Keratinocyte (primary cell): ENCODE measurements around the gene DNAI7. TPM values are rescaled to one million over a fixed set of nuclear protein-coding genes. Genes with fewer than 3 reads are reported as not detected.

Experiments used
- DNase-seq: peaks from one replicate; pipeline ENCODE4 v3.0.0-alpha.2; 2011; ENCODE audit warnings: low read depth, missing footprints, low spot score
- FAIRE-seq: peaks from 2 replicates; lab custom pipeline; 2011; peaks lifted over from hg19 to GRCh38; lab: Jason Lieb, UNC
- H2AFZ ChIP-seq: 2 replicates; pipeline ENCODE4 v1.6.0; 2012; ENCODE audit warnings: low read length, control low read depth, inconsistent platforms; ENCODE audit not compliant: control insufficient read depth
- H3K27ac ChIP-seq: 2 replicates; pipeline ENCODE4 v1.5.1; 2011; ENCODE audit warnings: low read length; ENCODE audit not compliant: control insufficient read depth, insufficient read depth
- H3K27me3 ChIP-seq: 3 replicates; pipeline ENCODE4 v1.6.0; 2011; ENCODE audit warnings: low read length; ENCODE audit not compliant: control insufficient read depth, insufficient read depth; ENCODE audit errors: extremely low read depth
- H3K36me3 ChIP-seq, 2 experiments: 2 replicates in 1 of 2; 3 replicates in 1 of 2; pipeline ENCODE4 v1.5.1; 2011; ENCODE audit warnings: low read length in 2 of 2, mild to moderate bottlenecking in 1 of 2; ENCODE audit not compliant: control insufficient read depth in 2 of 2, insufficient read depth in 2 of 2; ENCODE audit errors: extremely low read depth in 1 of 2
- H3K4me1 ChIP-seq: 3 replicates; pipeline ENCODE4 v1.5.1; 2011; ENCODE audit warnings: low read length; ENCODE audit not compliant: control insufficient read depth, insufficient read depth; ENCODE audit errors: extremely low read depth
- H3K4me2 ChIP-seq: 3 replicates; pipeline ENCODE4 v1.6.0; 2011; ENCODE audit warnings: low read depth, low read length; ENCODE audit not compliant: control insufficient read depth, insufficient read depth; ENCODE audit errors: extremely low read depth
- H3K4me3 ChIP-seq, 3 experiments: fragments of 200-600 bp in 1 of 3; sonication (generic) in 1 of 3; 2 replicates in 2 of 3; 3 replicates in 1 of 3; pipeline ENCODE4 v1.5.1; 2011 to 2016; ENCODE audit warnings: low read length in 3 of 3, mild to moderate bottlenecking in 3 of 3, control low read depth in 2 of 3, inconsistent platforms in 1 of 3, low read depth in 1 of 3, mixed read lengths in 1 of 3, mixed run types in 1 of 3, moderate library complexity in 1 of 3; ENCODE audit not compliant: control insufficient read depth in 2 of 3, insufficient read depth in 2 of 3; ENCODE audit errors: extremely low read depth in 1 of 3
- H3K79me2 ChIP-seq: 2 replicates; pipeline ENCODE4 v1.6.0; 2012; ENCODE audit warnings: low read length; ENCODE audit not compliant: control insufficient read depth, insufficient read depth
- H3K9ac ChIP-seq: 3 replicates; pipeline ENCODE4 v1.6.0; 2011; ENCODE audit warnings: low read length; ENCODE audit not compliant: control insufficient read depth, insufficient read depth; ENCODE audit errors: extremely low read depth
- H3K9me1 ChIP-seq: 3 replicates; pipeline ENCODE4 v1.6.0; 2011; ENCODE audit warnings: low read length; ENCODE audit not compliant: control insufficient read depth, insufficient read depth; ENCODE audit errors: extremely low read depth
- H3K9me3 ChIP-seq: 2 replicates; pipeline ENCODE4 v1.5.1; 2012; ENCODE audit warnings: low read depth, low read length; ENCODE audit not compliant: control insufficient read depth
- H4K20me1 ChIP-seq: 3 replicates; pipeline ENCODE4 v1.6.0; 2011; ENCODE audit warnings: low read length; ENCODE audit not compliant: control insufficient read depth, insufficient read depth; ENCODE audit errors: extremely low read depth
- EZH2 ChIP-seq: IDR thresholded peaks from one replicate; pipeline ENCODE4 v1.6.1; 2012; ENCODE audit warnings: inconsistent platforms, mild to moderate bottlenecking, low read length, moderate library complexity
- dilution Hi-C: fragments of 300-500 bp; cut with MboI; formaldehyde crosslinking; loops from one replicate; pipeline ENCODE4 v1.7.0; 2020; ENCODE audit warnings: low sequenced_read_pairs; ENCODE audit not compliant: extremely low pct_ligation_motif_present
- polyA plus RNA-seq, 5 experiments: library from polyadenylated mRNA; depleted of rRNA in 3 of 5; stranded (reverse) in 3 of 5; stranded (forward) in 1 of 5; unstranded in 1 of 5; fragments of >200 nt; gene quantifications; 1 replicate in 1 of 5; 2 replicates in 3 of 5; 3 replicates in 1 of 5; pipeline versions ENCODE4 v1.2.1 to v1.2.3, GENCODE V29; 2011 to 2012; ENCODE audit warnings: missing spikeins in 2 of 5, low read depth in 1 of 5, low replicate concordance in 1 of 5
- TF ChIP-seq, protein P1 (sequence below), 3 experiments: IDR thresholded peaks in 1 of 3; conservative IDR thresholded peaks in 1 of 3; optimal IDR thresholded peaks in 1 of 3; 2 replicates in 2 of 3; 3 replicates in 1 of 3; pipeline versions ENCODE3 to v1.5.1; 2011; ENCODE audit warnings: low read length in 3 of 3, mild to moderate bottlenecking in 3 of 3, moderate library complexity in 2 of 3, control low read depth in 1 of 3, inconsistent platforms in 1 of 3; ENCODE audit not compliant: insufficient read depth in 2 of 3; ENCODE audit errors: extremely low read depth in 1 of 3

Gene DNAI7
- polyA plus RNA-seq, 1 donor (not counting 4 experiments of a cell fraction or from before 2014, with no cell fraction given) = 0.10 TPM

GRCh38 chr12:25069224-25069623, 125.7 kb downstream of the DNAI7 start:
- no peaks in the 10 kb centered on the region for H3K36me3 ChIP-seq
- H3K4me1 ChIP-seq = no peaks in the 10 kb centered on the region
- no peak overlapping the region for H3K9ac ChIP-seq
- no peaks in the 10 kb centered on the region for H3K9me1 ChIP-seq
- H3K4me3 ChIP-seq = no peak overlapping the region
- H3K79me2 ChIP-seq = no peaks in the 10 kb centered on the region
- H2AFZ ChIP-seq = no peak overlapping the region
- FAIRE-seq (no peak), DNase-seq (no peak)
- no peak overlapping the region for H3K4me2 ChIP-seq
- TF ChIP-seq EZH2 = no peak
- TF ChIP-seq, protein P1, sequence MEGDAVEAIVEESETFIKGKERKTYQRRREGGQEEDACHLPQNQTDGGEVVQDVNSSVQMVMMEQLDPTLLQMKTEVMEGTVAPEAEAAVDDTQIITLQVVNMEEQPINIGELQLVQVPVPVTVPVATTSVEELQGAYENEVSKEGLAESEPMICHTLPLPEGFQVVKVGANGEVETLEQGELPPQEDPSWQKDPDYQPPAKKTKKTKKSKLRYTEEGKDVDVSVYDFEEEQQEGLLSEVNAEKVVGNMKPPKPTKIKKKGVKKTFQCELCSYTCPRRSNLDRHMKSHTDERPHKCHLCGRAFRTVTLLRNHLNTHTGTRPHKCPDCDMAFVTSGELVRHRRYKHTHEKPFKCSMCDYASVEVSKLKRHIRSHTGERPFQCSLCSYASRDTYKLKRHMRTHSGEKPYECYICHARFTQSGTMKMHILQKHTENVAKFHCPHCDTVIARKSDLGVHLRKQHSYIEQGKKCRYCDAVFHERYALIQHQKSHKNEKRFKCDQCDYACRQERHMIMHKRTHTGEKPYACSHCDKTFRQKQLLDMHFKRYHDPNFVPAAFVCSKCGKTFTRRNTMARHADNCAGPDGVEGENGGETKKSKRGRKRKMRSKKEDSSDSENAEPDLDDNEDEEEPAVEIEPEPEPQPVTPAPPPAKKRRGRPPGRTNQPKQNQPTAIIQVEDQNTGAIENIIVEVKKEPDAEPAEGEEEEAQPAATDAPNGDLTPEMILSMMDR (optimal IDR thresholded peaks at IDR 0.05 in 1 of 3, IDR thresholded peaks at IDR 0.05 in 1 of 3, conservative IDR thresholded peaks at IDR 0.05 in 1 of 3; ENCODE audit: extremely low read depth in 1 of 3, insufficient read depth in 2 of 3, low read length in 3 of 3) = no peak
- no peak overlapping the region for H3K27ac ChIP-seq
- H3K27me3 ChIP-seq = no peaks in the 10 kb centered on the region
- no peaks in the 10 kb centered on the region for H3K9me3 ChIP-seq
- dilution Hi-C loops = no loop called here
- H4K20me1 ChIP-seq = no peaks in the 10 kb centered on the region

DNA sequence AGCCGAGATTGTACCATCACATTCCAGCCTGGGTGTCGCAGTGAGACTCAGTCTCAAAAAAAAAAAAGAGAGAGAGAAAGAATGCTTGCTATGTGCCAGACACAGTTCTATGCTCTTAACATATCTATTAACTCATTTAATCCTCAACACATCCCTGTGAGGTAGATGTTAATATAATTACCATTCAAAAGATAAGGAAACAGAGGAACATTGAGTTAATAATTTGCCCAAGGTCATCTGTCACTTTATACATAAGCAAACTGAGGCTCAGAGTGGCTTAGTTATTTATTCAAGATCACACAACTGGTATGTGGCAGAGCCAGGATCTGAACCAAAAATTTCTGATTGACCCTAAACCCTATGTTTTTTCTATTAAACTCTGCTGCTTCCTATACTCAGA, 129.9 kb downstream of the DNAI7 start:
- Histone ChIP-seq H3K9ac (no peak overlapping the region), H3K9me3 (no peaks in the 10 kb centered on the region), H4K20me1 (no peaks in the 10 kb centered on the region), H3K4me1 (no peaks in the 10 kb centered on the region), H3K4me2 (no peak overlapping the region), H3K9me1 (no peaks in the 10 kb centered on the region), H3K27ac (no peak overlapping the region), H3K4me3 (no peak overlapping the region), H3K27me3 (no peaks in the 10 kb centered on the region), H2AFZ (no peak overlapping the region), H3K79me2 (no peaks in the 10 kb centered on the region), H3K36me3 (no peaks in the 10 kb centered on the region)
- DNase-seq (no peak), FAIRE-seq (no peak)
- dilution Hi-C loops = no loop called here
- no peak for TF ChIP-seq EZH2
- TF ChIP-seq, protein P1 (optimal IDR thresholded peaks at IDR 0.05 in 1 of 3, IDR thresholded peaks at IDR 0.05 in 1 of 3, conservative IDR thresholded peaks at IDR 0.05 in 1 of 3; ENCODE audit: extremely low read depth in 1 of 3, insufficient read depth in 2 of 3, low read length in 3 of 3) = no peak
